NCI-H2081 treated with DMSO at 0.1 percent for 48 hours (cell line): ENCODE measurements around the gene CHRM4.
"Not testable (repeated sequence)": the region's sequence is repeated elsewhere in the genome, so short reads cannot be mapped to it uniquely, and the experiment has no call there.

Experiments
- DNase-seq: peaks from one replicate; lab custom pipeline; 2025; lab: John Stamatoyannopoulos, UW

CHRM4 gene

DNA sequence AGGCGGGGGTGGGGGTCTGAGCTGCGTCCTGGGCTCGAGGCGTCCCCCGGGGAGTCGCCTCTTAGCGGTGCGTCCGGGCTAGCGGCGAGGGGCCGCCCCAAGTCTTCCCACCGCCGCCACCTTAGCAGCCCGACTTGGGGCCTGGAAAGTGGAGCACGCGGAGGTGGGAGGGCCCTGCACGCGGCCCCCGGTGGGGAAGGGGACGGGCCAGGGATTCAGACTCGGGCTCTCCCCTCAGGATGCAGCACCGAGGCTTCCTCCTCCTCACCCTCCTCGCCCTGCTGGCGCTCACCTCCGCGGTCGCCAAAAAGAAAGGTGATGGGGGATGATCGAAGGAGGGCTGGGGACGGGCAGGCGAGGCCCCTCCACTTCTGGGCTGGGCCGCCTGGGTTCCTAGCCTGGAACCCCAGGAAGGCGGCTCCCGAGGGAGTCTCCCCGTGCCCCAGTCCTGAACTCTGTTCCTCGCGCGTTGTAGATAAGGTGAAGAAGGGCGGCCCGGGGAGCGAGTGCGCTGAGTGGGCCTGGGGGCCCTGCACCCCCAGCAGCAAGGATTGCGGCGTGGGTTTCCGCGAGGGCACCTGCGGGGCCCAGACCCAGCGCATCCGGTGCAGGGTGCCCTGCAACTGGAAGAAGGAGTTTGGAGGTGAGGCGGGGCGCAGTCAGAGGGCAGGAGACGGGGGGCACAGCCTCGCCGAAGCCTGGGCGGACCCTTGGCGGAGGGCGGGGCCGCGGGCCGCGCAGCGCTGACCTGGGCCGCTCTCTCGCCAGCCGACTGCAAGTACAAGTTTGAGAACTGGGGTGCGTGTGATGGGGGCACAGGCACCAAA, 9.5 kb downstream of the CHRM4 start:
- DNase-seq, result no peak

DNA sequence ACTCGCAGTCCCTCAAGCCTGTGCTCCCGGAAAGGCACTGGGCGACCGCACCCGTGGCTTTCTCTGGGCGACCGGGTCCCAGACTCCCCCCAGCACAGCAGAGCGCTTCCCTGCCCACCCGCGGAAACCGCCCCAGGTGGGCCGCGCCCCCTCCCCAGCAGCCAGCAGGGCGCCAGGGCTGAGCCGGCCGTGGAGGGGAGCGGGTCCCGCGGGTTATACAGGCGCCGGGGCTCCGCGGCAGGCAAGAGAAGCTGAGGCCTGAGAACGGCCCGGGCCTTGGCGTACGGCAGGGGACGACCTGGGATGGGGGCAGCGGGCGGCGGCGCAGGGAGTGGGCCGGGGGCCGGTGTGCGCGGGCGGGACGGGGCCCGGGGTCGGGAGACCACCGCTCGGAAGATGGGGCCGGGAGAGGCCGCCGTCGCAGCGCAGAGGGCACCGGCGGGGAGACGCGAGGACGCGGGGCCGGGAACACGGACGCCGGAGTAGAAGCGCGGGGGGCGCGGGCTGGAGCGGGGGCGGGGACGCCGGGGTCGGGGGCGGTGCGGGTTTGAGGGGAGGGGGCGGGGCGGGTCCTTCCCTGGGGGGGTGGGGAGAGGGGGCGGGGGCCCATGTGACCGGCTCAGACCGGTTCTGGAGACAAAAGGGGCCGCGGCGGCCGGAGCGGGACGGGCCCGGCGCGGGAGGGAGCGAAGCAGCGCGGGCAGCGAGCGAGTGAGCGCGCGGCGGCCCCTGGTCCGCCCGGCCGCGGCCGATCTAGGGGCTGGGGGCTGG, 10.3 kb downstream of the CHRM4 start, which contains the start of gene MDK:
Gene MDK (plus strand): TSS at position 622 of the 771 bp plus-strand sequence. CDS start 389 bp downstream, outside the sequence.
- no peak for DNase-seq

- no peak for DNase-seq
Measured at GRCh38 chr11:46380340-46381047, 11.1 kb downstream of the CHRM4 start.

- DNase-seq, result not testable (repeated sequence)
Measured at GRCh38 chr11:46379482-46380293, 11.9 kb downstream of the CHRM4 start.

- no peak for DNase-seq
Measured at GRCh38 chr11:46378811-46379481, 12.6 kb downstream of the CHRM4 start.

DNA sequence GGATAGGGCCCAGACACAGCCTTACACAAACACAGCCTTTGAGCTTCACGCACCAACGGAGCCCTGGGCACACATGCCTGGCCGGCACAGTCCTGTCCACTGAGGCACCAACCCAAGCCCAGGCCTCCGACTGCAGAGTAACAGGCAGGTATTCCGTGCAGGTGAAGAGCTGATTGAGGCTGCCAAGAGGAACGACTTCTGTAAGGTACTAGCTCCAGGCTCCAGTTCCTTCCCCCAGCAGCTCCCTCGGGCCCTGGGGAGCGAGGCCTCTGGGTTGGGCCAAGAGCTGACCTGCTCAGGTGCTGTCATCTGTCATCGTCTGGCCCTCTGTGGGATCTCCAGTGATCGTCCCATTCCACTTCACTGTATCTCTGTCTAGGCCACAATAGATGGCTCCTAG, 13.3 kb downstream of the CHRM4 start:
- no peak for DNase-seq

DNA sequence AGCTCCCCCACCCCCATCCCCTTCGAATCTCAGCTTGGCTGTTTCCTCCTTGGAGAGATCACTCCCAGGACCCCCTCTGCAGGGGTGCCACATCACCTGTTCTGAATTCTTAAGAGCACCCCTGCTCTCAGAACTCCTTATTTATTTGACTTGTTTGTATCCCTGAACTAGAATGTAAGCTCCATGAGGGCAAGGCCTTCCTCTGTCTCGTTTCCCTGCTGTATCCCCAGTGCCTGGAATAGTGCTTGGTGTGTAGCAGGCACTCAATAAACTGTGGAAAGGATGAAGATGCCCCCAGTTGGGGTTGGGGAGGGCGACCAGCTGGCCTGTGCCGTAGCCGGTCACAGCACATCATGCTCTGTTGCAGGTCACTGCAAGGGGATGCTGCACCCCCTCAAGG, 13.7 kb downstream of the CHRM4 start:
- DNase-seq, result no peak

- no peak for DNase-seq
Measured at GRCh38 chr11:46377290-46377689, 14.3 kb downstream of the CHRM4 start.

GRCh38 chr11:46376258-46377050, 15.1 kb downstream of the CHRM4 start:
- DNase-seq, result no peak

DNA sequence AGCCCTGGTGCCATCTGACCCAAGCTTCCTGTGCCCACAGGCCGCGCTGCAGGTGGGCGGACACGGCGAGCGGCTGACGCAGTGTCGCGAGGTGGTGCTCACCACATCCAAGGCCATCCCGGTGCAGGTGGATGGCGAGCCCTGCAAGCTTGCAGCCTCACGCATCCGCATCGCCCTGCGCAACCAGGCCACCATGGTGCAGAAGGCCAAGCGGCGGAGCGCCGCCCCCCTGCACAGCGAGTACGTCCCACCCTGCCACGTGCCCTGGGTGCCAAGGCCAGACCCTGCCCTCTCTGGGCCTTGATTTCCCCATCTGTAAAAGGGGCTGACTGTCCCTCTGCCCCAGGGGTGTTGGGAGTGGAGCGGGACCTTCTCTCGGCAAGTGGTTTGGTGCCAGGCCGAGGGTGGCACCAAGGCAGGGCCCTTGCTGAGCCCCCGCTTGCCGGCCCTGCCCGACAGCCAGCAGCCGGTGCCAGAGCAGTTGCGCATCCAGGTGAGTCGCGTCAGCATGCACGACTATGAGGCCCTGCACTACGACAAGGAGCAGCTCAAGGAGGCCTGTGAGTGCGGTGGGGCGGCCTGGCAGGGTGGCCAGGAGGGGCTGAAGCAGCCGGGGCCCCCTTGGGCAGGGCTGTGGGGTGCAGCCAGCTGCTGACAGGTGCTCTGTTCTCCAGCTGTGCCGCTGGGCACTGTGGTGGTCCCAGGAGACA, 16.0 kb downstream of the CHRM4 start:
- DNase-seq, result no peak

GRCh38 chr11:46374815-46375214, 16.8 kb downstream of the CHRM4 start:
- DNase-seq, result no peak

- DNase-seq, result no peak
Measured at GRCh38 chr11:46373787-46374740, 17.5 kb downstream of the CHRM4 start.

DNA sequence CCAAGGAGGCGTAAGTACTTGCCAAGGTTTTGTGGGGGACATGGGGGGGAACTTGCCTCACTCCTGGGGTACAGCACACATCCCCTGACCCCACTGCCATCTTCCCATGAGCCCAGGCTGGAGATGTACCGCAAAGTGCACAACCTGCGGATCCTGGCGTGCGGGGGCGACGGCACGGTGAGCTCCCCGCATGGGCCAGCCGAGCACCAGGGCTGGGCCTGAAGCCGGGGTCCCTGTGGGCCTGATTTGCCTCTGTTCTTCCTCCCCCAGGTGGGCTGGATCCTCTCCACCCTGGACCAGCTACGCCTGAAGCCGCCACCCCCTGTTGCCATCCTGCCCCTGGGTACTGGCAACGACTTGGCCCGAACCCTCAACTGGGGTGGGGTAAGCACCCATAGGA, 19.1 kb downstream of the CHRM4 start:
- not testable (repeated sequence) for DNase-seq

DNA sequence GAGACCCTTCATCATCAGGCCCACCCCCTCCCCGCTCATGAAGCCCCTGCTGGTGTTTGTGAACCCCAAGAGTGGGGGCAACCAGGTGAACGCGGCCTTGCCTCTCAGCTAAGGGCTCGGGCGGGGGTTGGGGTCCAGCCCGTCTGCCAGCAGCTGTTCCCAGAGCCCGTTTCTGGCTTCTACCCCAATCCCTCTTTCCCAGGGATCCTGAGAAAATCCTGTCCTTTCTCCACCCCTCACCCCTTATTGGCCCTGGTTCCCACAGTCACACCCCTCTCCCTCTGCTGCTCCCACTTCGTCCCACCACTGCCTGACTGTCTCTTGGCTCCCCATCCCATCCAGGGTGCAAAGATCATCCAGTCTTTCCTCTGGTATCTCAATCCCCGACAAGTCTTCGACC, 19.5 kb downstream of the CHRM4 start:
- DNase-seq, result no peak

DNA sequence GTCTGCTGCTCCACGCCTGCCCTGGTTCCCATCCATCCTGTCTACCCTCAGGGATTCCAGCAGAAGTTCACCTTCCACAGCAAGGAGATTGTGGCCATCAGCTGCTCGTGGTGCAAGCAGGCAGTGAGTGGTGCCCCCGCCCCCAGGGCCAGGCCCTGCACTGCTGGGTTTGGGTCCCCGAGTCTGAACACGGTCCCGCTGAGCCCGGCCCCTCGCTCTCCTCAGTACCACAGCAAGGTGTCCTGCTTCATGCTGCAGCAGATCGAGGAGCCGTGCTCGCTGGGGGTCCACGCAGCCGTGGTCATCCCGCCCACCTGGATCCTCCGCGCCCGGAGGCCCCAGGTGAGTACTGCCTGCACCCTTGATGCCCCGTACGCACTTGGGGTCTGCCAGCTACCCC, 20.3 kb downstream of the CHRM4 start:
- DNase-seq, result not testable (repeated sequence)

DNA sequence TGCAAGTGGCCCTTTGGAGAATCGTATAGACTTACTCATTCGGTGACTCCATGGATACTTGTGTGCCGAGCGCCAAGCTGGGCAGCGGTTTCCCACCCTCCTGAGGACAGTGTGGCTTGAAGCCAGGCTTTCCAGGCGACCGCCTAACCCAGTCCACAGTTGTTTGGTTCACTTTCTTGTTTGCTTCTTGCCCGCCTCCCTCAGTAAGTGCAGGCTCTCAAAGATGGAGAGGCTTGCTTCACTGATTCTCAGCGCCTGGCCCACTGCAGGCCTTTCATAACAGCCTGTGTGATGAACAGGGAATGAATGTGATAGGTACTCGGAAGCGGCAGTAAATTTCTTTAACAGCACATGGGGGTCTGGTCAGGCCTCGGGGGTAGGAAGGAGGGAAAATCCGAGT, 21.3 kb downstream of the CHRM4 start:
- DNase-seq, result no peak

GRCh38 chr11:46369458-46370152, 22.0 kb downstream of the CHRM4 start:
- DNase-seq, result no peak

DNA sequence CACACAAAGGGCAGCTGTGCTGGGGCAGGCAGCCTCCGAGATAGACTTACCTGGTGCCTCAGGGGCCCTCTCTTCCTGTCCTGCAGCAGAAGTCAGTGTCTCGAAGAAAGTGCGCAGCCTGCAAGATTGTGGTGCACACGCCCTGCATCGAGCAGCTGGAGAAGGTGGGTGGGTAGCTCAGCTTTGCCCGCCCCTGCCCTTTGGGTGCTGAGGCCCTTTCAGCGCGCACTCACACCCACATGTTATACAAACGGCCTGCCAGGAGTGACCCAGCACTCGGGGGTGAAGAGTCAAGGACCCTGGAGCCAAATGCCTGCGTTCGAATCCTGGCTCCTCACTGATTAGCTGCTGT, 23.7 kb downstream of the CHRM4 start:
- DNase-seq, result no peak
